Endodermal cell (in vitro differentiated cells): ENCODE data around the gene TCEANC2. TPM values are rescaled to one million over a fixed set of nuclear protein-coding genes. Genes with fewer than 3 reads are reported as not detected.
"Not testable (repeated sequence)": the region's sequence is repeated elsewhere in the genome, so short reads cannot be mapped to it uniquely, and the experiment has no call there.

Experiments used
- DNase-seq: peaks from one replicate; pipeline ENCODE4 v3.0.0-alpha.2; 2017
- H3K27ac ChIP-seq: 2 replicates; pipeline ENCODE4 v1.5.1; 2013; ENCODE audit warnings: mild to moderate bottlenecking, low read depth, low read length, moderate library complexity
- H3K27me3 ChIP-seq: 2 replicates; pipeline ENCODE4 v1.6.1; 2013; ENCODE audit warnings: mild to moderate bottlenecking, low read length, moderate library complexity; ENCODE audit not compliant: insufficient read depth, control insufficient read depth, poor library complexity, severe bottlenecking
- H3K36me3 ChIP-seq: 2 replicates; pipeline ENCODE4 v1.7.0; 2013; ENCODE audit warnings: mild to moderate bottlenecking, low read length, moderate library complexity; ENCODE audit not compliant: control insufficient read depth, insufficient read depth
- H3K4me1 ChIP-seq: one replicate; pipeline ENCODE4 v1.7.0; 2013; ENCODE audit warnings: low read length; ENCODE audit not compliant: control insufficient read depth, insufficient read depth
- H3K4me3 ChIP-seq: 2 replicates; pipeline ENCODE4 v1.5.1; 2013; ENCODE audit warnings: mild to moderate bottlenecking, low read length, moderate library complexity
- H3K9ac ChIP-seq: 2 replicates; pipeline ENCODE4 v1.6.1; 2013; ENCODE audit warnings: mild to moderate bottlenecking, low read length, moderate library complexity; ENCODE audit not compliant: poor library complexity, severe bottlenecking; ENCODE audit errors: extremely low read depth
- H3K9me3 ChIP-seq: 2 replicates; pipeline ENCODE4 v1.6.1; 2013; ENCODE audit warnings: mild to moderate bottlenecking, low read length, moderate library complexity; ENCODE audit not compliant: control insufficient read depth
- H3K27ac Mint-ChIP-seq: 2 replicates; pipeline ENCODE4 v1.8.0; 2020; ENCODE audit warnings: mixed read lengths
- H3K27me3 Mint-ChIP-seq: 2 replicates; pipeline ENCODE4 v1.8.0; 2021; ENCODE audit warnings: mild to moderate bottlenecking, mixed read lengths; ENCODE audit not compliant: insufficient read depth
- H3K36me3 Mint-ChIP-seq: 2 replicates; pipeline ENCODE4 v1.8.0; 2020; ENCODE audit warnings: low read depth, mixed read lengths
- H3K4me1 Mint-ChIP-seq: 2 replicates; pipeline ENCODE4 v1.8.0; 2020; ENCODE audit warnings: mixed read lengths
- H3K4me3 Mint-ChIP-seq: 2 replicates; pipeline ENCODE4 v1.8.0; 2020; ENCODE audit warnings: mild to moderate bottlenecking, moderate library complexity, mixed read lengths
- H3K9me3 Mint-ChIP-seq: 2 replicates; pipeline ENCODE4 v1.8.0; 2020; ENCODE audit warnings: mild to moderate bottlenecking, mixed read lengths
- CTCF ChIP-seq: fragments of 200-600 bp; sonication (generic); conservative IDR thresholded peaks from 2 replicates; pipeline ENCODE4 v1.5.0; 2021; ENCODE audit warnings: antibody characterized with exemption, mild to moderate bottlenecking
- WGBS, 2 experiments: methylation state at CpG; one replicate each; pipeline versions ENCODE4 v1.1.5 to v1.1.7; 2013; ENCODE audit warnings: missing lambda C conversion rate in 2 of 2, mixed read lengths in 1 of 2; ENCODE audit not compliant: insufficient coverage in 1 of 2, insufficient read length in 1 of 2; 5-methylcytosine and 5-hydroxymethylcytosine counted together
- total RNA-seq, 2 donors: library from RNA; stranded (reverse); fragmentation: NEBNext Ultra II Directional in 1 of 2; extraction: Animal tissue kit (Norgen Biotek cat#: 25700) in 1 of 2; gene quantifications; 2 replicates in 1 of 2; 3 replicates in 1 of 2; pipeline ENCODE4 v1.2.1, GENCODE V29; 2021

The TCEANC2 gene
- total RNA-seq, 2 donors from 2014 or later: 5.9 to 6.6 TPM

DNA sequence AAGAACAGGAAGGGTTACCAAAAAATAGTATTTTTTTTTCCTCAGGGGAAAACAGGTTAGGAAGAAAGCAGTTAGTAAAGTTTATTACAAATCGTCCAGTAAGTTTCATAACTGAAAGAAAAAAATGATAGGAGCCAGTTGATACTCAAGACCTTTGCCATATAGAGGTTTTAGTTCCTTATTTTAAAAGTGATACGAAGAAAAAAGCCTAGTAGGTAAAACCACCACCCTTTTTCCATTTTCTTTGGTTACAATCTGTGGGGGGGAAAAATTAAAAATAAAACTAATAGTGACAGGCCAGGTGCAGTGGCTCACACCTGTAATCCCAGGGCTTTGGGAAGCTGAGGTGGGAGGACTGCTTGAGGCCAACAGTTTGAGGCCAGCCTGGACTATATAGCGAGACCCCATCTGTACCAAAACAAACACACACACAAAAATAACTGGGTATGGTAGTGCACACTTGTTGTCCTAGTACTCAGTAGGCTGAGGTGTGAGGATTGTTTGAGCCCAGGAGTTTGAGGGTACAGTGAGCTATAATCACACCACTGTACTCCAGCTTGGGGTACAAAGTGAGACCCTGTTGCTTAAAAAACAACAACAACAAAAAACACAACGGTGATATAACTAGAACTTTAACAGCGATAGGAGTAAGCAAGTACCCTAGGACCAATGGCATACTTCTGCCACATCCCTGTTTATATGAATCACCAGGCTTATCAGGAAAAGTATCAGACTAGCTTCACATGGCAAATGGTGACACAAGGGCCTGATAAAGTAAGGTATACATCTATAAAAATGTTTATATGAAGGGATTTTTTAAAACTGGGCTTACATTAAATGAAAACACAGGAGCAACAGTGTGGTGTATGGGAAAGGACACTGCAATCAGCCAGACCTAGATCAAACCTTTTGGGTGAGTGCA is 5.8 kb upstream of the TCEANC2 start:
- Histone ChIP-seq H3K4me1 (peaks cover 4% of the 10 kb centered on the region), H3K27ac (no peak overlapping the region), H3K4me3 (no peak overlapping the region), H3K27me3 (no peaks in the 10 kb centered on the region), H3K9ac (no peak overlapping the region), H3K9me3 (no peaks in the 10 kb centered on the region), H3K36me3 (peaks cover 6% of the 10 kb centered on the region)
- no peak overlapping the region for H3K4me3 Mint-ChIP-seq
- no peak for TF ChIP-seq CTCF
- no peaks in the 10 kb centered on the region for H3K27me3 Mint-ChIP-seq
- H3K36me3 Mint-ChIP-seq: peaks cover 2% of the 10 kb centered on the region
- H3K27ac Mint-ChIP-seq: peak overlapping the region; percentile 42
- no peak for DNase-seq
- H3K9me3 Mint-ChIP-seq: no peaks in the 10 kb centered on the region
- H3K4me1 Mint-ChIP-seq: peaks cover 3% of the 10 kb centered on the region
- WGBS, 2 experiments: 87 to 93% methylated on average over 3 to 5 of the region's 5 CpGs

DNA sequence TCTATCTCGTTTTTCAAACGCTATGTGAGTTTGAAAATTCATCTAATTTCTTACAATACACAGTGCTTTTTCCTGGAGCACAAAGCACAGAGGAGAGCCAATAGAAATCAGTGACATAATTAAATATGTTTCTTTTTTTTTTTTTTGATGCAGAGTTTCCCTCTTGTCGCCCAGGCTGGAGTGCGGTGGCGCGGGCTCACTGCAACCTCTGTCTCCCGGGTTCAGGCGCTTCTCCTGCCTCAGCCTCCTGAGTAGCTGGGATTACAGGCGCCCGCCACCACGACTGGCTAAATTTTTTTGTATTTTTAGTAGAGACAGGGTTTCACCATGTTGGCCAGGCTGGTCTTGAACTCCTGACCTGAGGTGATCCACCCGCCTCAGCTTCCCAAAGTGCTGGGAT is 3.0 kb upstream of the TCEANC2 start:
- H3K4me1 ChIP-seq, H3K36me3 ChIP-seq, H3K36me3 Mint-ChIP-seq, H3K27ac Mint-ChIP-seq, H3K4me3 Mint-ChIP-seq, DNase-seq, H3K9me3 Mint-ChIP-seq, H3K27ac ChIP-seq, H3K27me3 Mint-ChIP-seq, H3K27me3 ChIP-seq, H3K9ac ChIP-seq, H3K4me3 ChIP-seq, H3K9me3 ChIP-seq: not testable (repeated sequence)
- peaks cover 11% of the 10 kb centered on the region for H3K4me1 Mint-ChIP-seq
- WGBS, 2 experiments: 93 to 98% methylated on average over 9 to 12 of the region's 12 CpGs

- H3K27ac ChIP-seq: peak overlapping the region; percentile 89
- peak overlapping the region; percentile 94 for H3K4me3 ChIP-seq
- H3K9me3 Mint-ChIP-seq: no peaks in the 10 kb centered on the region
- no peak for TF ChIP-seq CTCF
- no peak for DNase-seq
- peaks cover 10% of the 10 kb centered on the region for H3K4me1 ChIP-seq
- WGBS, 2 experiments: 15 to 33% methylated on average over 3 to 8 of the region's 8 CpGs
- peaks cover 2% of the 10 kb centered on the region for H3K36me3 Mint-ChIP-seq
- H3K9ac ChIP-seq: peak overlapping the region; percentile 91
- H3K36me3 ChIP-seq: no peaks in the 10 kb centered on the region
- H3K9me3 ChIP-seq: no peaks in the 10 kb centered on the region
- H3K27me3 Mint-ChIP-seq: no peaks in the 10 kb centered on the region
- H3K4me1 Mint-ChIP-seq: peaks cover 11% of the 10 kb centered on the region
- H3K27me3 ChIP-seq: no peaks in the 10 kb centered on the region
- H3K4me3 Mint-ChIP-seq: no peak overlapping the region
- H3K27ac Mint-ChIP-seq: no peak overlapping the region
These were observed 1.4 kb upstream of the TCEANC2 start for GRCh38 chr1:54051933-54052430.
